ENCODE measurements around the gene NLRP3. TPM values are rescaled to one million over a fixed set of nuclear protein-coding genes. Genes with fewer than 3 reads are reported as not detected.
A peak's percentile ranks its signal among the peaks of the same experiment; 100 is the strongest.

NLRP3 gene
- total and polyA plus RNA-seq, 10 of the 15 experiments (the other 5 are each of a cell fraction or from before 2014, with no cell fraction given): 1.8 to 10.4 (median 5.0) TPM

GRCh38 chr1:247390116-247390791 lies 25.7 kb upstream of the NLRP3 start:
- ATAC-seq (peak; percentile 98), DNase-seq (ENCODE audit: low read depth, low spot score) (peak; percentile 92), FAIRE-seq (peak; percentile 87)
- RAD21 ChIA-PET (ENCODE audit: unreplicated experiment): interaction anchor here (0.6 to 5.1 kb wide), 43 partner anchors 8 to 1429 kb away, joined by 3 to 140 read pairs (median 5); partner anchors contain the start of gene NLRP3
- in situ Hi-C loops (cut with MboI): no loop called here
- no TSS peak for BruUV-seq (replicated peaks)
- Histone ChIP-seq H3K4me2 (ENCODE audit: control insufficient read depth, insufficient read depth) (peak overlapping the region; percentile 40), H3K27me3 (replicated peaks in 1 of 2; ENCODE audit: control insufficient read depth in 2 of 2, insufficient read depth in 2 of 2, low read length in 1 of 2) (no peaks in the 10 kb centered on the region), H2AFZ (ENCODE audit: control insufficient read depth, low read depth, low read length) (peak overlapping the region; percentile 75), H3K36me3 (ENCODE audit: control insufficient read depth in 2 of 2, insufficient read depth in 2 of 2, low read length in 1 of 2) (no peaks in the 10 kb centered on the region), H3K79me2 (ENCODE audit: control insufficient read depth, insufficient read depth, low read length) (no peaks in the 10 kb centered on the region), H3K27ac (ENCODE audit: control insufficient read depth, insufficient read depth) (no peak overlapping the region), H3K9ac (ENCODE audit: control insufficient read depth, insufficient read depth, low read length) (no peak overlapping the region), H3K4me3 (no peak overlapping the region), H4K20me1 (ENCODE audit: control insufficient read depth, insufficient read depth) (no peaks in the 10 kb centered on the region), H3K9me3 (replicated peaks; ENCODE audit: control insufficient read depth, insufficient read depth, low read length) (no peaks in the 10 kb centered on the region), H3K4me1 (ENCODE audit: control insufficient read depth, insufficient read depth, low read length) (peaks cover 33% of the 10 kb centered on the region)
- POLR2A ChIA-PET: interaction anchor here (0.6 to 2.0 kb wide), 18 partner anchors 18 to 616 kb away, joined by 3 to 11 read pairs (median 3); partner anchors contain the start of gene NLRP3
- SMC1A ChIA-PET (ENCODE audit: uncharacterized antibody, unreplicated experiment): interaction anchor here (0.6 to 7.4 kb wide), 42 partner anchors 8 to 1514 kb away, joined by 3 to 174 read pairs (median 4); partner anchors contain the start of genes NLRP3 and ZNF670
- CTCF ChIA-PET: interaction anchor here (0.6 to 6.2 kb wide), 42 partner anchors 8 to 1415 kb away, joined by 3 to 197 read pairs (median 4); partner anchors contain the start of gene NLRP3
- WGBS (ENCODE audit: insufficient coverage, insufficient replicate concordance, low lambda C conversion rate, missing lambda C conversion rate): 0% methylated on average over 12 of the region's 13 CpGs
- intact Hi-C loops (cut with micrococcal nuclease; ENCODE audit: unreplicated experiment): loop anchor here (1.0 kb wide), 5 partner anchors 17 to 186 kb away; no protein-coding TSS in a partner anchor
- TF ChIP-seq FOXK2 (IDR thresholded peaks at IDR 0.05): no peak
- no peak for TF ChIP-seq ZBTB11 (CRISPR knock-in tag; IDR thresholded peaks at IDR 0.05)
- TF ChIP-seq PAX5 (IDR thresholded peaks at IDR 0.05; ENCODE audit: borderline replicate concordance, low read depth, low read length): peak; percentile 77; the same call in 1 of the 2 replicates
- TF ChIP-seq CTCF (IDR thresholded peaks at IDR 0.05 in 2 of 3, conservative IDR thresholded peaks at IDR 0.05 in 1 of 3; ENCODE audit: control insufficient read depth in 2 of 3, extremely low read depth in 1 of 3, insufficient read depth in 1 of 3, low read depth in 3 of 3, low read length in 3 of 3): peak; percentile 92 to 95 (median 94)
- TF ChIP-seq STAT3 (IDR thresholded peaks at IDR 0.05; ENCODE audit: low read depth, low read length): no peak
- TF ChIP-seq RAD51 (IDR thresholded peaks at IDR 0.05): no peak
- TF ChIP-seq CBX5 (IDR thresholded peaks at IDR 0.05; ENCODE audit: low read depth): peak; percentile 94
- peak in 1 of 2 experiments; percentile 95; a peak in 2 of 4 replicates for TF ChIP-seq ETV6 (conservative IDR thresholded peaks at IDR 0.05 in 1 of 2, IDR thresholded peaks at IDR 0.05 in 1 of 2; ENCODE audit: borderline replicate concordance in 1 of 2, low read depth in 1 of 2)
- TF ChIP-seq BHLHE40 (IDR thresholded peaks at IDR 0.05; ENCODE audit: borderline replicate concordance in 1 of 2, low read depth in 2 of 2, low read length in 1 of 2): peak; percentile 72 to 82; a peak in 2 of 4 replicates
- TF ChIP-seq FOS (IDR thresholded peaks at IDR 0.05; ENCODE audit: borderline replicate concordance, extremely low read depth, insufficient read length): no peak
- TF ChIP-seq MYB (IDR thresholded peaks at IDR 0.05; ENCODE audit: borderline replicate concordance, low read depth, low read length): 0 out of 2 replicates have a peak, but pooled peaks have one; percentile 14
- TF ChIP-seq YBX1 (IDR thresholded peaks at IDR 0.05): 0 out of 2 replicates have a peak, but pooled peaks have one; percentile 5
- TF ChIP-seq POU2F2 (IDR thresholded peaks at IDR 0.05; ENCODE audit: borderline replicate concordance, low read depth, low read length): peak; percentile 66; the same call in 1 of the 3 replicates
